ACC112 (cell line): ENCODE results near the gene KDM1B.
"Not testable (repeated sequence)": the region's sequence is repeated elsewhere in the genome, so short reads cannot be mapped to it uniquely, and the experiment has no call there.

Experiments
- H2AFZ ChIP-seq: fragments of 200-600 bp; sonication (generic); one replicate; pipeline ENCODE4 v1.6.0; 2017; ENCODE audit warnings: antibody characterized with exemption, low read length; ENCODE audit not compliant: unreplicated experiment
- H3K27ac ChIP-seq: fragments of 200-600 bp; sonication (generic); 2 replicates; pipeline ENCODE4 v1.5.1; 2014; ENCODE audit warnings: low read depth, mild to moderate bottlenecking, antibody characterized with exemption, low read length, moderate library complexity
- H3K27me3 ChIP-seq: fragments of 200-600 bp; sonication (generic); 2 replicates; pipeline ENCODE4 v1.6.1; 2014; ENCODE audit warnings: mild to moderate bottlenecking, antibody characterized with exemption, low read length, moderate library complexity, mixed read lengths; ENCODE audit not compliant: insufficient read depth
- H3K36me3 ChIP-seq: fragments of 200-600 bp; sonication (generic); 2 replicates; pipeline ENCODE4 v1.6.1; 2016; ENCODE audit warnings: mild to moderate bottlenecking, antibody characterized with exemption, low read length, moderate library complexity, mixed read lengths; ENCODE audit not compliant: insufficient read depth
- H3K4me1 ChIP-seq: fragments of 200-600 bp; sonication (generic); one replicate; pipeline ENCODE4 v1.6.1; 2016; ENCODE audit warnings: low read length, mixed read lengths; ENCODE audit not compliant: insufficient read depth, unreplicated experiment, control insufficient read depth
- H3K4me3 ChIP-seq: fragments of 200-600 bp; sonication (generic); 2 replicates; pipeline ENCODE4 v1.5.1; 2014; ENCODE audit warnings: mild to moderate bottlenecking, low read depth, low read length
- H3K79me2 ChIP-seq: fragments of 200-600 bp; sonication (generic); one replicate; pipeline ENCODE4 v1.6.0; 2016; ENCODE audit warnings: low read length; ENCODE audit not compliant: control insufficient read depth, unreplicated experiment, insufficient read depth

Gene KDM1B

GRCh38 chr6:18210707-18211106 is 55.5 kb downstream of the KDM1B start:
- H3K36me3 ChIP-seq = no peaks in the 10 kb centered on the region
- no peak overlapping the region for H2AFZ ChIP-seq
- H3K27me3 ChIP-seq = no peaks in the 10 kb centered on the region
- H3K4me1 ChIP-seq = no peaks in the 10 kb centered on the region
- no peak overlapping the region for H3K27ac ChIP-seq
- no peaks in the 10 kb centered on the region for H3K79me2 ChIP-seq
- H3K4me3 ChIP-seq = no peak overlapping the region

GRCh38 chr6:18211338-18211737 is 56.1 kb downstream of the KDM1B start:
- no peak overlapping the region for H3K4me3 ChIP-seq
- no peaks in the 10 kb centered on the region for H3K36me3 ChIP-seq
- no peaks in the 10 kb centered on the region for H3K79me2 ChIP-seq
- H2AFZ ChIP-seq = no peak overlapping the region
- no peak overlapping the region for H3K27ac ChIP-seq
- no peaks in the 10 kb centered on the region for H3K4me1 ChIP-seq
- H3K27me3 ChIP-seq = no peaks in the 10 kb centered on the region

- Histone ChIP-seq H3K79me2 (no peaks in the 10 kb centered on the region), H2AFZ (no peak overlapping the region), H3K27me3 (no peaks in the 10 kb centered on the region), H3K4me1 (no peaks in the 10 kb centered on the region), H3K36me3 (no peaks in the 10 kb centered on the region), H3K4me3 (no peak overlapping the region), H3K27ac (no peak overlapping the region)
These were observed 57.0 kb downstream of the KDM1B start for GRCh38 chr6:18212231-18212630.

- no peaks in the 10 kb centered on the region for H3K36me3 ChIP-seq
- no peak overlapping the region for H3K27ac ChIP-seq
- H3K4me3 ChIP-seq = no peak overlapping the region
- H3K27me3 ChIP-seq = no peaks in the 10 kb centered on the region
- no peaks in the 10 kb centered on the region for H3K79me2 ChIP-seq
- no peaks in the 10 kb centered on the region for H3K4me1 ChIP-seq
- H2AFZ ChIP-seq = no peak overlapping the region
These were observed 58.2 kb downstream of the KDM1B start for GRCh38 chr6:18213439-18213838.

- no peak overlapping the region for H2AFZ ChIP-seq
- H3K36me3 ChIP-seq = no peaks in the 10 kb centered on the region
- H3K79me2 ChIP-seq = no peaks in the 10 kb centered on the region
- H3K27ac ChIP-seq = no peak overlapping the region
- H3K4me1 ChIP-seq = no peaks in the 10 kb centered on the region
- no peaks in the 10 kb centered on the region for H3K27me3 ChIP-seq
- no peak overlapping the region for H3K4me3 ChIP-seq
These were observed 58.8 kb downstream of the KDM1B start for GRCh38 chr6:18214003-18214402.

- no peak overlapping the region for H3K4me3 ChIP-seq
- H3K27ac ChIP-seq = no peak overlapping the region
- H3K36me3 ChIP-seq = no peaks in the 10 kb centered on the region
These were observed 60.2 kb downstream of the KDM1B start for GRCh38 chr6:18215436-18215835.

GRCh38 chr6:18216411-18216810 is 61.2 kb downstream of the KDM1B start:
- no peaks in the 10 kb centered on the region for H3K79me2 ChIP-seq
- no peaks in the 10 kb centered on the region for H3K4me1 ChIP-seq
- no peak overlapping the region for H3K27ac ChIP-seq
- H3K36me3 ChIP-seq = peaks cover 3% of the 10 kb centered on the region
- no peak overlapping the region for H3K4me3 ChIP-seq
- no peaks in the 10 kb centered on the region for H3K27me3 ChIP-seq
- H2AFZ ChIP-seq = no peak overlapping the region

More at GRCh38 chr6:18215436-18215835, 60.2 kb downstream of the KDM1B start:
- Histone ChIP-seq H3K4me1 (no peaks in the 10 kb centered on the region), H2AFZ (no peak overlapping the region), H3K27me3 (no peaks in the 10 kb centered on the region), H3K79me2 (no peaks in the 10 kb centered on the region)

GRCh38 chr6:18218233-18218632 is 63.0 kb downstream of the KDM1B start:
- Histone ChIP-seq H2AFZ (no peak overlapping the region), H3K27me3 (no peaks in the 10 kb centered on the region), H3K79me2 (no peaks in the 10 kb centered on the region), H3K36me3 (peaks cover 17% of the 10 kb centered on the region), H3K27ac (no peak overlapping the region), H3K4me3 (no peak overlapping the region), H3K4me1 (no peaks in the 10 kb centered on the region)

- H3K27ac ChIP-seq = no peak overlapping the region
These were observed 64.4 kb downstream of the KDM1B start for GRCh38 chr6:18219591-18219990.

GRCh38 chr6:18221288-18221615 is 66.0 kb downstream of the KDM1B start:
- Histone ChIP-seq H3K27ac (no peak overlapping the region), H2AFZ (no peak overlapping the region), H3K36me3 (peaks cover 41% of the 10 kb centered on the region), H3K4me3 (no peak overlapping the region), H3K79me2 (no peaks in the 10 kb centered on the region), H3K4me1 (no peaks in the 10 kb centered on the region), H3K27me3 (no peaks in the 10 kb centered on the region)

More at GRCh38 chr6:18219591-18219990, 64.4 kb downstream of the KDM1B start:
- H3K36me3 ChIP-seq = peaks cover 27% of the 10 kb centered on the region
- no peaks in the 10 kb centered on the region for H3K27me3 ChIP-seq
- no peak overlapping the region for H2AFZ ChIP-seq
- H3K4me1 ChIP-seq = no peaks in the 10 kb centered on the region
- no peak overlapping the region for H3K4me3 ChIP-seq
- H3K79me2 ChIP-seq = no peaks in the 10 kb centered on the region

- H3K36me3 ChIP-seq = peaks cover 41% of the 10 kb centered on the region
- H3K27ac ChIP-seq, H3K4me3 ChIP-seq, H3K4me1 ChIP-seq, H2AFZ ChIP-seq, H3K79me2 ChIP-seq, H3K27me3 ChIP-seq: not testable (repeated sequence)
These were observed 71.4 kb downstream of the KDM1B start for GRCh38 chr6:18226451-18227105.
